Hypothalamus (tissue), 51 donors: Measurements from ENCODE around the gene ATXN7L2.

Source experiments
- DNase-seq, 51 donors: peaks; one replicate each; lab custom pipeline; 2025; lab: John Stamatoyannopoulos, UW

ATXN7L2 gene

DNA sequence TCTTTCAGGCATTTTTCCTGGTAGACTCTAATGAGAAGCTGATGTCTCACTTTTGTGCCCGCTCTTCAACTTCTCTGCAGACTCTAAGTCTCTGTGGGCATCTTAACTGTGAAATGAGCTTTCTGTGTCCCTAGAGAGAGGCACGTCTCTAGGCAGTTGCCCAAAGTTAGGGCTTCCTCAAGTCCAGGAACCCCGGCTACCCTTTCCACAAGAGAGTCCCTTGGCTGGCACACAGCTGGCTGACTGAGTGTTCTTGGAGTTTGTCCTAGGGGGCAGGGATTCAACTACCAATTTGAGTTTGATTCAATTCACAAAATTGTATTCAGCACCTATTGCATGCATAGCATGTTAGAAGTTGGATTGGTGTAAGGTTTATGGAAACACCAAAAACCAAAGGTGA lies 57.4 kb downstream of the ATXN7L2 start:
- peak in 10 of 51 donors; percentile 10 to 43 (median 20) for DNase-seq
